ENCODE measurements around the gene CACYBP. TPM values are rescaled to one million over a fixed set of nuclear protein-coding genes. Genes with fewer than 3 reads are reported as not detected.

Gene CACYBP
- total RNA-seq, 1 experiment from 2014 or later = 183 TPM

DNA sequence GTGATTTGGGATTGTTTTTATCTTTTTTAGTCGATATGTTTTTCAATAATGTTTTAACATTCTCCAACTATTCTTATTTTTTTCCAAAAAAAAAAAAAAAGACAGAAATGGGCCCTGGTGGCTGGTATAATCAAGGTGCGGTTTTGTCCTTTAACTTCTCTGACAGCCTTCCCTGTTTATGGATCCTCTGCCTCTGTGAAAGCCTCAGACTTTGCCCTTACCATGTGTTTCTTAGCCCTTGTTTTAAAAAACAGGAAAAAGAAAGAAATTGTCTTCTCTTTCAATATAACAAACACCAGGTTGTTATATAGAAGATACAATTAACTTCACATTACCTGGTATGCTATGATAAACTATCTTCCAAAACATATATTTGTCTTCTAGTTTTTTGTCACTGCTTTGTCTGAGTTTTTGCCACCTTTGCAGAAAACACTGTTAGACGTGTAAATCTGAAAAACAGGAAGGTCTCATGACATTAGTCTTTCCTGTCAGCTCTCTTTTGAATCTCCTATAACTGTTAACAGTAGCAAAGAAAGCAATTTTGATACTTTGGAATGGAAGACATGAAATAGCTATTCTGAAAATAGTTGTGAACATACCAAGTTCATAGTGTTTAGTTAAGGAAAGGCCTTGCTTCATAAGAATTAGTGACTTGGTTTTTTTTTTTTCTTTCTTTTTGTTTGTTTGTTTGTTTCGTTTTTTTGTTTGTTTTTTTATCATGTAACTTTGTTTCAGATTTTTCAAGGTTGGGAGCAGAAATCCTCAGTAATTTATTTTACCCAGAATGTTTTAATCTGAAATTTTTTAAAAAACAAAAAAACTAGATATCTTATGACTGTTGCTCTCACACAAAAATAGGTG, 31.7 kb upstream of the CACYBP start:
- no peaks in the 10 kb centered on the region for H3K9me3 Mint-ChIP-seq (ENCODE audit: unreplicated experiment)

DNA sequence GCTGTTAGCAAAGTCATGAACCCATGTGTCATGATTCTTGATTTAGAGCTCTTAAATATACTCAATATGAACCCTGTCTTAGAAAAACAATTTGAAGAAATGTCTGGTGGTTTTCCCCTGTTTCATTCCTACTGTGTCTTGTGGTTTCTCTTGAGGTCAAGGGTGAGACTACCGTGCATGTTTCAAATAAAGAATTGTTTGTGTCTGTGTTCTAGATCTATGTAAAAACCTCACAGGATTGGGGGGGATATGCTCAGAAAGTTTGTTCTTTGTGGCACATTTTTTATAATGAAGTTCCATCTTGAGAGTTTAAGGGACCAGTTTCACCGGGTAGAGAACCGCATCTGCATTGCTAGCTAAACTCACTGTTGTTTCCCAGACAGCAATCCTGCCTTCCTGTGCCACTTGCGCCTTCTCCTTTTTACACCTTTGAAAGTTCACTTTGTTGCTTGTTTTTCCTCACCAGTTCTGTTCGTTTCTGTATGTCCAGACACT, 30.9 kb upstream of the CACYBP start:
- Mint-ChIP-seq H3K36me3 (ENCODE audit: insufficient read depth, unreplicated experiment) (no peaks in the 10 kb centered on the region), H3K27ac (ENCODE audit: unreplicated experiment) (no peak overlapping the region), H3K4me1 (ENCODE audit: low read depth, unreplicated experiment) (peaks cover 30% of the 10 kb centered on the region), H3K9me3 (ENCODE audit: unreplicated experiment) (no peaks in the 10 kb centered on the region), H3K4me3 (ENCODE audit: unreplicated experiment) (no peak overlapping the region), H3K27me3 (ENCODE audit: insufficient read depth, unreplicated experiment) (no peaks in the 10 kb centered on the region)
- no TSS peak for BruUV-seq (replicated peaks)
- Histone ChIP-seq H3K27me3 (replicated peaks; ENCODE audit: control insufficient read depth, insufficient read depth, low read length) (no peaks in the 10 kb centered on the region), H3K4me3 (ENCODE audit: low read depth, low read length) (no peak overlapping the region), H3K36me3 (ENCODE audit: control insufficient read depth, insufficient read depth, low read length) (no peaks in the 10 kb centered on the region), H3K4me1 (peaks cover 33% of the 10 kb centered on the region), H3K9me3 (no peaks in the 10 kb centered on the region)
- ChIA-PET POLR2A (no interaction called here), CTCF (no interaction called here)
- TF ChIP-seq, protein P1, sequence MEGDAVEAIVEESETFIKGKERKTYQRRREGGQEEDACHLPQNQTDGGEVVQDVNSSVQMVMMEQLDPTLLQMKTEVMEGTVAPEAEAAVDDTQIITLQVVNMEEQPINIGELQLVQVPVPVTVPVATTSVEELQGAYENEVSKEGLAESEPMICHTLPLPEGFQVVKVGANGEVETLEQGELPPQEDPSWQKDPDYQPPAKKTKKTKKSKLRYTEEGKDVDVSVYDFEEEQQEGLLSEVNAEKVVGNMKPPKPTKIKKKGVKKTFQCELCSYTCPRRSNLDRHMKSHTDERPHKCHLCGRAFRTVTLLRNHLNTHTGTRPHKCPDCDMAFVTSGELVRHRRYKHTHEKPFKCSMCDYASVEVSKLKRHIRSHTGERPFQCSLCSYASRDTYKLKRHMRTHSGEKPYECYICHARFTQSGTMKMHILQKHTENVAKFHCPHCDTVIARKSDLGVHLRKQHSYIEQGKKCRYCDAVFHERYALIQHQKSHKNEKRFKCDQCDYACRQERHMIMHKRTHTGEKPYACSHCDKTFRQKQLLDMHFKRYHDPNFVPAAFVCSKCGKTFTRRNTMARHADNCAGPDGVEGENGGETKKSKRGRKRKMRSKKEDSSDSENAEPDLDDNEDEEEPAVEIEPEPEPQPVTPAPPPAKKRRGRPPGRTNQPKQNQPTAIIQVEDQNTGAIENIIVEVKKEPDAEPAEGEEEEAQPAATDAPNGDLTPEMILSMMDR (IDR thresholded peaks at IDR 0.05; ENCODE audit: insufficient read depth in 1 of 2, low read depth in 1 of 2, low read length in 1 of 2, severe bottlenecking in 1 of 2, unreplicated experiment in 1 of 2) = no peak
- DNase-seq = no peak
- intact Hi-C loops (cut with micrococcal nuclease; ENCODE audit: unreplicated experiment) = no loop called here

More for the DNA sequence above, 31.7 kb upstream of the CACYBP start:
- Mint-ChIP-seq H3K27me3 (ENCODE audit: insufficient read depth, unreplicated experiment) (no peaks in the 10 kb centered on the region), H3K4me3 (ENCODE audit: unreplicated experiment) (no peak overlapping the region), H3K27ac (ENCODE audit: unreplicated experiment) (no peak overlapping the region), H3K4me1 (ENCODE audit: low read depth, unreplicated experiment) (peaks cover 30% of the 10 kb centered on the region), H3K36me3 (ENCODE audit: insufficient read depth, unreplicated experiment) (no peaks in the 10 kb centered on the region)
- H3K27me3 ChIP-seq (replicated peaks; ENCODE audit: control insufficient read depth, insufficient read depth, low read length) = no peaks in the 10 kb centered on the region
- intact Hi-C loops (cut with micrococcal nuclease; ENCODE audit: unreplicated experiment) = no loop called here
- peaks cover 33% of the 10 kb centered on the region for H3K4me1 ChIP-seq
- BruUV-seq (replicated peaks) = no TSS peak
- no peak overlapping the region for H3K4me3 ChIP-seq (ENCODE audit: low read depth, low read length)
- POLR2A ChIA-PET = no interaction called here
- H3K36me3 ChIP-seq (ENCODE audit: control insufficient read depth, insufficient read depth, low read length) = no peaks in the 10 kb centered on the region
- DNase-seq = no peak
- TF ChIP-seq, protein P1 (IDR thresholded peaks at IDR 0.05; ENCODE audit: insufficient read depth in 1 of 2, low read depth in 1 of 2, low read length in 1 of 2, severe bottlenecking in 1 of 2, unreplicated experiment in 1 of 2) = no peak
- CTCF ChIA-PET = no interaction called here
- no peaks in the 10 kb centered on the region for H3K9me3 ChIP-seq

DNA sequence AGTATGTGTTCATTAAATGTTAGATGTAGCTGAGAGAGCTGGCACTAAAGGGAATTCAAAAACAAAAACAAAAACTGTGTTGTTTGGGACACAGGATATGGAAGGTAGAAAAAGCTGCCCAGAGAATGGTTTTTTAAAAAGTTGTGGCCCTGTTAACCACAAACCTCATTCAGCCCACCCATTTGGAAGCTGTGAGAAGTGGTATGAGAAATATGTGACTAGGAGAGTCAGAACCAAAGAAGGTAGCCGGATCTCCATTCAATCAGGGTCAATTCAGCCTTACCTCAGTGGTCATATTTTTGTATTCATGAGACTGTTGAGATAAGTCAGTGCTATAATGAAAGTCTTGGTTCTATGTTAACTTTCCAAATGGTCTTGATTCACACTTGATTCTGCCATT, 29.8 kb upstream of the CACYBP start:
- POLR2A ChIA-PET = no interaction called here
- Mint-ChIP-seq H3K4me1 (ENCODE audit: low read depth, unreplicated experiment) (peaks cover 20% of the 10 kb centered on the region), H3K9me3 (ENCODE audit: unreplicated experiment) (no peaks in the 10 kb centered on the region), H3K4me3 (ENCODE audit: unreplicated experiment) (no peak overlapping the region), H3K27ac (ENCODE audit: unreplicated experiment) (no peak overlapping the region), H3K36me3 (ENCODE audit: insufficient read depth, unreplicated experiment) (no peaks in the 10 kb centered on the region), H3K27me3 (ENCODE audit: insufficient read depth, unreplicated experiment) (no peaks in the 10 kb centered on the region)
- no peaks in the 10 kb centered on the region for H3K9me3 ChIP-seq
- H3K4me1 ChIP-seq = peaks cover 23% of the 10 kb centered on the region
- intact Hi-C loops (cut with micrococcal nuclease; ENCODE audit: unreplicated experiment) = no loop called here
- BruUV-seq (replicated peaks) = no TSS peak
- no peaks in the 10 kb centered on the region for H3K36me3 ChIP-seq (ENCODE audit: control insufficient read depth, insufficient read depth, low read length)
- CTCF ChIA-PET = no interaction called here
- H3K27me3 ChIP-seq (replicated peaks; ENCODE audit: control insufficient read depth, insufficient read depth, low read length) = no peaks in the 10 kb centered on the region
- no peak for DNase-seq
- no peak overlapping the region for H3K4me3 ChIP-seq (ENCODE audit: low read depth, low read length)
- TF ChIP-seq, protein P1 (IDR thresholded peaks at IDR 0.05; ENCODE audit: insufficient read depth in 1 of 2, low read depth in 1 of 2, low read length in 1 of 2, severe bottlenecking in 1 of 2, unreplicated experiment in 1 of 2) = no peak
